GM18499 (cell line): ENCODE data around the gene GRID1.

ENCODE experiments used
- ATAC-seq: cut with Tn5 transposase; IDR thresholded peaks from one replicate; pipeline ENCODE4 v1.9.1; 2021; ENCODE audit warnings: moderate number of reproducible peaks; ENCODE audit not compliant: insufficient read depth, unreplicated experiment

Gene GRID1

DNA sequence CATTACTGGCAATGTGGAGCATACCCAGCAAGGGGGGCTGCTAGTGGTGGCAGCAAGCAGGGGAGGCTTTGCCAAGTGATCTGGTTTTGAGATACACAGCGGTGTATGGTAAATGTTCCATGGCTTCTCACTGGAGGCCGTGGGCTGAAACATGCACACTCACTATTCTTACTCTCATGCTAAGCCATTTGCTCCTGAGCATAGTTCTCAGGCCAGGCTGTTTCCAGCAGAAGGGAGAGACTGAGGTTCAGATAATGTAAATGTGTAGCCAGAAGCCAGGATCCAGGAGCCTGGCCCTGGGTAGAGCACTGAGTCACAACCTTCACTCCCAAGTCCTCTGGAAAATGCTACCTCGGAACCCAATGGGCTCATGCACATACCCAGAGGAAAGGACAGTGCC is 757.9 kb downstream of the GRID1 start:
- ATAC-seq = no peak

DNA sequence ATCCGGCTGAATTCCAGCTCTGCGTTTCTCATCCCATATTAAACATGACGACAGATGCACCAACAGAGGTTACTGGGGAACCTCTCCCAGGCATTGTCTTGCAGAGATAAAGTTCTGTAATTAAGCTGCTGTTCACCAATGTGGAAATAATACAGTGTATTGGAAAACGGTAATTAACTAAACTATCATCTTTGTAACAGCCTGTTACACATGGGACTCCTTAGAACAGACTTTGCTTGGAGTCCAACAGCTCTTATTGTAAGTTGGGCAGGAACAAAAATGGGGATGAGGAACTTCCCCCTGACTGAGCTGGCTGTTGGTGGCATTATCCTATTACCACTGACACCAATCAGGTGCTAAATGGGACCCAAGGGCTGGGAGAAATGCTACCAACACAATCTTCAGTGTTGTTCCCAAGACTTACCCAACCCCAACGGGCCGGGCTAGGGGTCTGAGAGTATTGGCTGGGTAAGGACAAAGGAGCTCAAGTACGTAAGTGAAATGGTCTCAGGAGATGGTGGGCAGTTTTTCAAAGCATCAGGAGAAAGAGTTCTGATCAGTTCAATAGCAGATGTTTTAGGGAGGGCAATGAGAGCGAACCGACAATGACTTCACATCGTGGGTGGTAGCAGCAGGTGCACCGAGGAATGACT is 759.4 kb downstream of the GRID1 start:
- ATAC-seq = no peak

DNA sequence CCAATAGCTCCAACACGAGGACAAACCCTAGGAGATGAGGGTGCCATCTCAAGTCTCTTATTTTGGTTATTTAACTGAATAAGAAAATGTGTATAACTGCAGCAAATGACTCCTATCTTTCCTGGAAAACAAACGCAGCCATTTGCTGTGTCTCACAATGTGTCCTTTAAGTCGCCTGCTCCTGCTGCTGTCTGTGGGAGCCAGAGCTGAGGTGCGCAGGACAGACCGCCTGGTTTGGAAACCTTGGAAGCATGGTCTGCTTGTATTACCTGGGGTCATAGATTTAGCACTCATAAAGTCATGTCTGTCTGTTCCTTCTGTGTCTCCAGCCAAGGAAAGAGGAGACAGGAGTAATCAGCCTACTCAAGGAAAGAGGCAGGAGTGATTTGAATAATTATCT is 760.2 kb downstream of the GRID1 start:
- ATAC-seq = no peak

DNA sequence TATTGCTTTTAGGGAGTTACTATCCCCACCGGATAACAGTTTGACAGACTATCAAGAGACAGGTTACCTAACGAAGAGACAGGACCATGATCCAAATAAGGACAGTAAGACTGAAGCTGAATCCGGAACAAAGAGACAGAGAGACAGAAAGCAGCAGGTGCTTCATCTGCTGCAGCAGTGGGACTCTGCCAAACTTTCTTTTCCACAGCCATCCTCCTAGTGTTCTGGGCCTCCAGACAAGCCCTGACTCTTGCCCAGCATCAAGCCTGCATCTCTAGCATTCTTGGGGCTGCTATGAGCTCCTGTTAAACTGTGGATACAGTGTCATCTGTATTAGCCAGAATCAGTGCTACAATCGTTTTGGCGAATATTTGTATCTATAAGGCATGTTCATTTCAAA is 761.7 kb downstream of the GRID1 start:
- no peak for ATAC-seq

DNA sequence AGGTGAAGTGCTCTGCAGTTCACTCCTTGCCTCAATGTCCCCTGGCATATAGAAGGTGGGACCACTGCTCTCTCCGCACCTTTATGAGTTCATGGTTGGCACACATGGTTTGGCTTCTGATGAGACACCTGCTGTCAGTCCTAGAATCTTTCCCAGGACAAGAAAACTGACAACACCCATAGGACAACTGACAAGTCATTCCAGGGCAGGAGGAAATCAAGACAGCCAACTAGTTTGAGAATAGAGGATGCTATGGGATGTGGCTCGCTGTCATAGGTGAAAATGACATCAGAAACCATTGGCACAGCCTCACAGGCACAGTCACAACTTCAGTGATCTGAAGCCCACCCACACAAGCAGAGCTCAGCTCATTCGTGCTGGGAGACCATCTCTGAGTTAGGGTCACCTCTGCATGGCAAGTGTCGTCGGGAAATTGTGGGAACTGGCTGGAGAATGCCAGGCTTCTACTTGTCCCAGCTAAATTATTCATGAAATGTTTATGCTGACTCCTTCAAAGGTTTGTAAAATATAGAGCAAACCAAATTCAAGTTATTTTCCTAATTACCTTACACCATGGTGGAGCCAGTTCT is 762.4 kb downstream of the GRID1 start:
- ATAC-seq = no peak

DNA sequence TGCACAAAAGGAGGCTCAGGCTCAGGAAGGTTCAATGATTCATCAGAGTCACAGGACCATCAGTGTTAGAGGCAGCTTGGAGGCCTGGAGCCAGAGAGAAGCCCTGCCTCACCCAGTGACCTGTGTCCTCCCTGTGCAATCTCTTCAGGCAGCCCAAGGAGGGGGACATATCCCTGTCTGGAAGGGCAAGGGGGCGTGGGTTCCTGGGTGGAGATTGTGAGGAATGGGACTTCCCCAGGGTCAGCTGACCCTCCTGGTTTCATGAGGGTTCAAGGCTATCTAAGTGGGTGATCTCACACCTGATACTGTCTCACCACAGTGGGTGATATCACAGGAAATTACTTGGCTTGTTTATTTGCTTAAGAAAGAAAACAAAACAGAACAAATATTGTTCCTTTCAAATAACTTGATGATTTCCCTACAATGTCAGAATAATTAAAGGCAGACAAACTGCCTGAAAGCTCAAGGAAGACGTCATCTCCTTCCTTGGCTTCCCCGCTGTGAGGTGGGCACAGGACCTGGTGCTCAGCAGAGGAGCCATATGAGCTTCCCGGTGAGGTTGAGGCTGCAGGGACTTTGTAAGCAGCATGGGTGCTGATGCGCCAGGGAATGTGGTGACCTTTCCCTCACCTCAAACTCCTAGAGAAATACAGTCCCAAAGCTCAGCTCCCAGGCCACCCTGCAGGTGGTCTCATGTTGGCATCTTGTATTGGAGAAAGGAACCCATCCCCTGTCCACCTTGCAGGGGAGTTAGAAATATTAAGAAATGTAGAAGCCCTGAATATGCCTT is 763.2 kb downstream of the GRID1 start:
- ATAC-seq = no peak

DNA sequence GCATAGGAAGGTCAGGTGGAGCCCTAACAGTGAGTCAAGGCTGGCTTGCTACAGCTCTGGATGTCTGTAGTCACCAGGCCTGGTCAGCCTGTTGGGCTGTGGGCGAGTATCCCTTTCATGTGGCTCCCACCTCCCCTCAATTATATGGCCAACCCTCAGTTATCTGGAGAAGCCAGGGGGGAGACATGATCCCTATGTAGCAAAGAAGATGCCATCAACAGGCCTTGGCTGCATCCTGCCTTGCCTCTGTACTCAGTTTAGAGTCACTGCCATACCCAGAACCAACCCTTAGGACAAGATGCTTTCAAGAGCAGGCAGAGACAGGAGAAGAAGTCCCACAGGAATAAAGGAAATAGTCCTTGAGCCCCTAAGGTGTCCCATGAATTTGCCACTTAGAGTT is 763.9 kb downstream of the GRID1 start:
- ATAC-seq = no peak

DNA sequence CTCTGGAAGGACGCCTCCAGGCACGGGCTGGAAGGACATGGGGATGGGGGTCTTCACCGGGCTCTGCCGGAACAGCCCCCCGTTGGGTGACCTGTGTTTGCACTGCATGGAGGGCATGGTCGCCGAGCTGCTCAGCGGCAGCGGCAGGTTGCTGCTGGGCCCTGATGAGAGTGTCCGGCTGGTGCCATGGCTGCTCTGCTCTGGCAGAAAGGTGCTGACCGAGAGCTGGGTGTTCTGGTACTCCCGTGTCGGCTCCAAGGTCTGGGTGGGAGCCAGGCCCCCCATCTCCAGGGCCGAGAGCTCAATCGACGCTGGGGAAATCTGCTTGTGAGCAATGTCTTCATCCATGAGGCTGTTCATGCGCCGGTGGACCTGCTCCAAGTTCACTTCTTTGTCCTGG is 764.3 kb downstream of the GRID1 start:
- ATAC-seq = no peak

DNA sequence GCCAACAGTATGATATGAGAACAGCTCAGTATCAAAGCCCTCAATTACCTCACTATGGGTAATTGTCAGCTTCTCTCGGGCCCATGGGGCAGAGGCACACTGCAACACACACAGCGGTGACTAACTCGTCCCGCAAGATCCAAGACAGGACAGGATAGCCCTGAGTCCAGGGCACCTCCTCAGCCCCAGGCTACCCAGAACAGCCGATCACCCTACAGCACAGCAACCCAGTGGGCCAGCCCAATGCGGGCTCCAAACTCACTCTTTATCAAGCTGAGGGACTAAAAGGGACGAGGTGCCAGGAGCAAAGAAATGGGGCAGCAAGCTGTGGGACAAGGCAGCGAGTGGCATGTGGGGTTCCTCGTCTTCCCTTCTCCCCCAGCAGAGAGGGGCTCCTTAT is 765.1 kb downstream of the GRID1 start:
- no peak for ATAC-seq

DNA sequence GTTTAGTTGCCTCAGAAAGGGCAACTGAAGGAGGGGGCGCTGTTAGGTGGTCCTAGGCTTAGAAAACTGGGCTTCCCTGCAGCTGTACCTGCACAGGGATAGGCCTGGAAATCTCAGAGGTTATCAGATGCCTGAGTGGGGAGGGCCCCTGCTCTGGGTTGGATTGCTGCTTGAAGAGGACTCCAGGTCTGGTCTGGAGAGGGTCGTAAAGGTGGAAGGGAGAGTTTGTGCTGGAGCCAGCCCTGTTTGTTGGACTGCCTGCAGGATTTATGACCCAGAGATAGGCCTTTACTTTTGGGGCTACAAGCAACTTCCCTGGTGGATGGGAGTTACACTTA is 765.9 kb downstream of the GRID1 start:
- ATAC-seq = no peak

DNA sequence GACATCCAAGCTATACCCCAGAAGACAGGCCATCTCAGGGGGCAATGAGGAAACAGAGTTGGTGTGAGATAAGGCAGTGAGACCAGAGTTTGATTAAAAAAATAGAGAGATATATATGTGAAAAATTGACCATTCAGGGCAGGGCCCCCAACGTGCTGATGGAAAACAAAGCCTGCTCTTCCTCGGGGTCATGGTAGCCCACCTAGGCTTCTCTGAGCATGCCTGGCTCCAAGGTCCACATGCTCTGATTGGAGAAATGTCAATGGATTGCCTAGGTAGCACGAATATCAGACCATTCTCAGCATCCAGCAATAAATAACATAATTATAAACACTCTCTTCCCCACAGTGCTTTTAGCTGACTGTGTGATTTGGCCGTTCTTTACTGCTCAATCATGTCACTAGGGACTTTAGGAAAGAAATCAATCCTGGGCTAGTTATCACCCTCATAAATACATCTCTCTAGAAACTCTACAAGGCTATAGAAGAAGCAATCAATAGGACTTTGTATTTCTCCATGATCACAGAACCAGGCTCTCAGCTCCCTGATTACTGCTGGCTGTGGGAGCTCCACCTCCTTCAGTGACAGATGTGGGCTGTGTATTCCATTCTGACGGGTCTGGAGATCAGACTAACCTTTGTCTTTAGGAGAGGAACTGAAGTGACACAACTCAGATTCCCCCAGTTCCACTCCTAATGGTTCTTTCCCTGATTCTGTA is 766.4 kb downstream of the GRID1 start:
- ATAC-seq = no peak

DNA sequence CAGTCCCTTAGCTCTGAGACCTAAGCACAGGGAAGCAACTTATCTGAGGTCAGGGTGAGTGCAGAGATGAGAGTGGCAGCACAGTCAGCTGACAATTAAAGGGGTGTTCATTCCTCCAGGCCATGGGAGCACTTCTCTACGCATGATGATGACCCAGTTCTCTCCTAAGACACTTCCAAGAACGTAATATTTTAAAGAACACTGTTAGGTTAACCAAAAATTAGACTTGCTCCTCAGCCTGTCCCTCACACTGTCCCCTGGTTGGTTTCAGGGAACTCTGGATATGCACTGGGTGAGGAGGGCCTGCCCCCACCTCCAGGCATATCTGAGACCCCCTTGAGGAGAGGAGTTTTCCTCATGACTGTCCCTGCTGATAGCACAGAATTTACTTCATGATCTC is 767.5 kb downstream of the GRID1 start:
- ATAC-seq = no peak

DNA sequence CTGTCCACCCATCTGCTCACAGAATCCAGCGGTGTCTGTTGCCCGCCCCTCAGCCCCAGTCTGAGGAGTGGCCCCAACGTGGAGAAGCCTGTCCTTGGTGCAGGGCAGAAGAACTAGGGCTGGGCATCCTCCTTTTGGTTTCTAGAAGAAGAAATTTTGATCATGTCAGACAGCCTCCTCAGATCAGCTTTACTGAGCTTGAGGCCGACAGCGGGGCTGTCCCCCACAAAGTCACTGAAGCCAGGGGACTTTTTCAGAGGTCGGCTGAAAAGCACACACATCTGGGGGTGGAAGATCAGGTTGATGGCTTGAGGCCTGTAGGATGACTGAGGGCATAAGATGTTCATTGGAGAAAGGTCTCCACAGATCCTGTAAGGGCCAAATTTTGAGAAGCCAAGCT is 767.9 kb downstream of the GRID1 start:
- ATAC-seq = no peak

DNA sequence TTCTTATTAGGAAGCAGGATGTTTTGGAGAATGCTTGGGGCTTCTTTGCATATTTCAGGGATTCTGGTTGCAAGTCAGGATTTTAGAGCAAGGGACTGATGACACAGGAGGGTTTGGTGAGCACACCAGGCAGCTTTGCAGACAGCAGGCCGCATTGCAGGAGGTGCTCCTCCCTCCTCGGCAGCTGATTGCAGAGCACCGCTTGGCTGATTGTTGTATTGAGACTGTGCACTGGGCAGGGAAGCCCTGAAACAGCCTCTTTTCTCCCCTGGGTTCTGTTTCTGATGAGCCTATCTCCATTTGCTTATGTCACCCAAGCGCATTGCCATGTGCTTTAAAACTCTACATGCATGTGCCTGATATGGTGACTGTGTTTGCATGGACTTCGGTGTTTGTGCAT is 769.6 kb downstream of the GRID1 start:
- no peak for ATAC-seq

DNA sequence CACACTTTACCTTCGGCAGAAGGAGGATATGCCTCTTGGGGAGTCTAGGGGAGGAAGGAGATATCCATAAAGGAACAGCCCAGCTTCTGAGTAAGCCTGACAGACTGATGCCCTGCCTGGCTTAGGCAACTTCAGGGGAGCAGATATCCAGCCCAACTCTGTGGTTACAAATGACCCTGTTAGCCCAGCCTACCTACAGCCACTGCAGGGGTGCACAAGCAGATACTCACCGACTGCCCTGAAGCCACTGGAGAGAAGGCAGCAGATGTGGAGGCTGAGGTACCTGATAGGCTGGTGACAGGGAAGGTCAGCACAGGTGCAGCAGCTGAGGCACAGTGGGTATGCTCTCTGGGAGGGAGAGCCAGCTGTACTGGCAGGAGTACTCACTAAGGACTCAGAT is 770.2 kb downstream of the GRID1 start:
- ATAC-seq = no peak

DNA sequence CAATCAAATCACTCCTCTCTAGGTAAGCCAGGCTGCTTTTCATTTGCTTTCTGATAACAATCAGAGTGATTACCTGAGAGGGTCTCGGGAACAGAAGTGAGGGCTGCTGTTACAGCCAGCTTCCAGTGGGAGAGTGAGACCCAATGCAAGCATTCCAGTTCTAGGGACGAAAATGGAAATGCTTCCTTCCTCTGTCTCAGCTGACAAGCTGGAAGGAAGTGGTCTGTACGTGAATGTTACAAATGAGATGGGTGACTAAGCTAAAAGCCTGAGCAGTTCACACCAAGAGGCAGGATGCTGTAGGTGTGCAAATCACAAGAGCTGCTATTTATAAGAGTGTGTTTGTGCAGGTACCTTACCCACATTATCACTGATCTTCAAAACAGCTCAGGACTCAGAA is 772.4 kb downstream of the GRID1 start:
- ATAC-seq = no peak

DNA sequence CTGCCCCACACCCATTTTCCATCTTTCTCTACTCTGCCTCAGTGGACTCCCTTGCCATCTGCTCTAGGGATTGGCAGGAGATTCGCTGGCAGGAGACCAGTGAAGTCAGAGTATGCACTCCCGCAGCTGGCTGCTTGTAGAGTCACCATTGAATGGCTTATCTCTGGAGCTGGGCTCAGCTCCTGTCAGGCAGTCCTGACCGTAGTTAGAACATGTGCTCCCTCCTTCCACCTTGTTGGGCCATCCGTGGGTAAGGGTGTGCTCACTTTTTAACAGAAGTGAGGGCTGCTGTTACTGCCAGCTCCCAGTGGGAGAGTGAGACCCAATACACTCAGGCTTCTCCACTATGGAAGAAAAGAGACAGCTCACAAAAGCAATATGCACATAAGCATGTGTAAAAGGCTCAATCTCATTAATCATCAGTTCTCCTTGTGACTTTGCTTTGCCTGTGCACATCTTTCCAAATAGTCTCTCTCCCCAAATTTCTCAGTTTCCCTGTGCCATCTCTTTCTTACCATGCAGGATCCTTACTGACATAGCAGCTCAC is 773.3 kb downstream of the GRID1 start:
- no peak for ATAC-seq

DNA sequence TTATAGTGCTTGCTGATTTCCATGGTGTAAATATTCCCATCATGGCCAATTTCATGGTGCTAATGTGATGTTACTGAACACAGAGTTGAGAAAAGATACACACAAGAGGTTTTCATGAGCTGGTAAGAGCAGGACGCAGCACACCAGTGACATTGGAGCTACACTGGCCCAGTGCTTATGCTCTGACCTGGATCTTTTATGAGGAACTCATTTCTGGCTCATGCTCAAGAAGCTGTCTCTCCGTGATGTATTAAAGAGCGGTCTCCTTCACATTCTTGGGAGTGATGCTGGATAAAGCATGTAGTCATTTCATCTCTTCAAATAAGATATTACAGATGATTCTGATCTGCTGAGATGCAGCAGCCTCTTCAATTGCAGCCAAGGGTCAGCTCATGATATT is 785.2 kb downstream of the GRID1 start:
- ATAC-seq = no peak

DNA sequence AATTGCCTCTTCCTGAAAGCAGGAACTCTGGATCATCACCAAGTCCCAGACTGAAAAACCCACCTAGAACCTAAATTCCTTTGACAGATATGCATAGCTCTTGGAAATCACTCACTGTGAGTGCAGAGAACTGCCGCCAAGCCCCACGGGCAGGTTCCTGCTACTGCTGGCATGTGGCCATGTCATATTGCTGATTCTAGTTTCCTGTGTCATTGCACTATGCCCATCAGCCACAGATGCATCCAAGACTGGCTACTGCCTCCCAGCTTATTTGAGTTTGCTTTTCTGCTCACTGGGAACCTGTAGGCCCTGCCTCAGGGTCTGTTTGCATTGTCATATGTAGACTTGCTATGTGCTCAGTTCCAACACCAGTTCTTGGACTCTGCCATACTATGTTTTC is 786.0 kb downstream of the GRID1 start:
- ATAC-seq = no peak

DNA sequence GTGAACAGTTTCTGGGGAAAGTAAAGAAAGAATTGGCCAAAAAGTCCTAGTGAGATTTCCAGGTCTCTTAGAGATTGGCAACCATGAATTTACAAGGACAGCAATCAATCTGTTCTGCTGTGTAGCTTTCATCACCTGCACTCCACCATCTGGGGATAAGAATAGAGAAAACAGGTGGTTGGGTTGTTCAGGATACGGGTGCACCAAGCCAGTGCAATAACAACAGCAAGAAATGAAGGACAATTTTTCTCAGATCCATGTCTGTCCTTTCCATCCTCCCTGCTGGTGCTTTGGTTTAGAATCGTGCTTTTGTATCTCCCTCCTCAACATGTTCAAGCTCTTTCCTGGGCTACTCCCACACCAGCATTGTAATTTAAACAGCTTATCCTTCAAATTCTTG is 787.7 kb downstream of the GRID1 start:
- ATAC-seq = no peak

DNA sequence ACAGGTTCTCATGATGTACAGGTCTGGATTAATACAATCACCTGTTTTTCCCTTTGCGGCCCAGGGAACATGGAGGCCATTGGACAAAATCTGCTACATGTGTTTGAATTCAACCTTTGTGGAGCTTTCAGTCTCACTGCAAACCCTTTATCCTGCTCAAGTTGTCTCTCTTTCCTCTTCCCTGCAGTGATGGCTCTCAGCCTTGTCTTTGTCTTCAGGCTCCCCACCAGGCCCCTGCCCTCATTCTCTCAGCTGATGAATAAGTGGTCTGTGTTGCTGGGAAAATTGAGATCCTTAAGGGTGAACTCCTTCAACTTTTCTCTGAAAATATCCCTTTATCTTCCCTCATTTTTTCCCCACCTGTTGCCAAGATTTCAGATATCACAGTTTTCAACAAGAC is 791.2 kb downstream of the GRID1 start:
- ATAC-seq = no peak
